GM23338 (cell line): ENCODE results near the gene S100A6. TPM values are rescaled to one million over a fixed set of nuclear protein-coding genes. Genes with fewer than 3 reads are reported as not detected.

Experiments
- ATAC-seq: fragments of 200-7000 bp; cut with Tn5 transposase; 3 replicates; pipeline ENCODE4 v1.9.1; 2020
- DNase-seq: peaks from one replicate; pipeline ENCODE4 v3.0.0-alpha.2; 2015; ENCODE audit warnings: low spot score
- H2AFZ ChIP-seq: fragments of 200-600 bp; sonication (generic); 2 replicates; pipeline ENCODE4 v1.8.0; 2016; ENCODE audit warnings: antibody characterized with exemption, mild to moderate bottlenecking, moderate library complexity
- H3F3A ChIP-seq: fragments of 200-600 bp; sonication (generic); replicated peaks from 2 replicates; pipeline ENCODE4 v1.8.0; 2017; ENCODE audit warnings: antibody characterized with exemption, mixed run types, low read depth
- H3K27ac ChIP-seq: fragments of 200-600 bp; sonication (generic); 2 replicates; pipeline ENCODE4 v1.6.1; 2016; ENCODE audit warnings: low read depth
- H3K27me3 ChIP-seq: fragments of 200-600 bp; sonication (generic); 2 replicates; pipeline ENCODE4 v1.8.0; 2016; ENCODE audit warnings: mild to moderate bottlenecking, mixed run types, moderate library complexity; ENCODE audit not compliant: insufficient read depth
- H3K36me3 ChIP-seq: fragments of 200-600 bp; sonication (generic); 2 replicates; pipeline ENCODE4 v1.8.0; 2016; ENCODE audit warnings: mild to moderate bottlenecking; ENCODE audit not compliant: insufficient read depth
- H3K4me1 ChIP-seq: fragments of 200-600 bp; sonication (generic); 2 replicates; pipeline ENCODE4 v1.8.0; 2016; ENCODE audit warnings: mild to moderate bottlenecking, moderate library complexity; ENCODE audit not compliant: insufficient read depth
- H3K4me2 ChIP-seq: fragments of 200-600 bp; sonication (generic); 2 replicates; pipeline ENCODE4 v1.7.1; 2017; ENCODE audit warnings: mixed run types
- H3K4me3 ChIP-seq: fragments of 200-600 bp; sonication (generic); 2 replicates; pipeline ENCODE4 v1.6.1; 2016; ENCODE audit warnings: mixed run types
- H3K79me2 ChIP-seq: fragments of 200-600 bp; sonication (generic); replicated peaks from 2 replicates; pipeline ENCODE4 v1.8.0; 2017; ENCODE audit warnings: mild to moderate bottlenecking; ENCODE audit not compliant: insufficient read depth
- H3K9me2 ChIP-seq: fragments of 200-600 bp; sonication (generic); 2 replicates; pipeline ENCODE4 v1.8.0; 2017; ENCODE audit not compliant: insufficient read depth
- H4K20me1 ChIP-seq: fragments of 200-600 bp; sonication (generic); replicated peaks from 2 replicates; pipeline ENCODE4 v1.8.0; 2017; ENCODE audit warnings: mild to moderate bottlenecking; ENCODE audit not compliant: insufficient read depth
- H3K27ac Mint-ChIP-seq: 2 replicates; pipeline ENCODE4 v1.8.0; 2020; ENCODE audit warnings: inconsistent platforms, mild to moderate bottlenecking, moderate library complexity, mixed read lengths
- H3K27me3 Mint-ChIP-seq: 3 replicates; pipeline ENCODE4 v1.8.0; 2022; ENCODE audit warnings: low read depth, mild to moderate bottlenecking, moderate library complexity, mixed read lengths, inconsistent platforms; ENCODE audit not compliant: insufficient read depth, poor library complexity
- H3K36me3 Mint-ChIP-seq: 3 replicates; pipeline ENCODE4 v1.8.0; 2021; ENCODE audit warnings: low read depth, mild to moderate bottlenecking, inconsistent platforms, moderate library complexity, mixed read lengths
- H3K4me1 Mint-ChIP-seq: 3 replicates; pipeline ENCODE4 v1.8.0; 2020; ENCODE audit warnings: mild to moderate bottlenecking, inconsistent platforms, mixed read lengths
- H3K4me3 Mint-ChIP-seq: 3 replicates; pipeline ENCODE4 v1.8.0; 2021; ENCODE audit warnings: moderate library complexity, mild to moderate bottlenecking, inconsistent platforms, mixed read lengths
- H3K9me3 Mint-ChIP-seq: 3 replicates; pipeline ENCODE4 v1.8.0; 2020; ENCODE audit warnings: moderate library complexity, mild to moderate bottlenecking, inconsistent platforms, mixed read lengths
- POLR2AphosphoS5 ChIP-seq: IDR thresholded peaks from 2 replicates; pipeline ENCODE4 v1.6.1; 2016; ENCODE audit warnings: antibody characterized with exemption, low read depth
- STAT1 ChIP-seq: IDR thresholded peaks from one replicate; pipeline ENCODE4 v1.6.1; 2016; ENCODE audit warnings: antibody characterized with exemption; ENCODE audit not compliant: unreplicated experiment
- ZNF114 ChIP-seq: fragments of 250-450 bp; sonication (Bioruptor Pico); IDR thresholded peaks from 2 replicates; pipeline ENCODE4 v1.5.0; 2020; ENCODE audit warnings: mild to moderate bottlenecking, moderate library complexity
- polyA plus RNA-seq: library from polyadenylated mRNA; unstranded; fragments of >200 nt; fragmentation: Nextera tagmentation; extraction: Ambion mirVana; gene quantifications from 2 replicates; pipeline ENCODE4 v1.2.1, GENCODE V29; 2016
- total RNA-seq: library from RNA; depleted of rRNA; stranded (reverse); fragments of >200 nt; shearing (Covaris generic); gene quantifications from 2 replicates; pipeline ENCODE4 v1.2.3, GENCODE V29; 2014
- TF ChIP-seq, protein P1 (sequence below): IDR thresholded peaks from 2 replicates; pipeline ENCODE4 v1.6.1; 2016; ENCODE audit warnings: antibody characterized with exemption
- TF ChIP-seq, protein P2 (sequence below), 2 experiments: fragments of 200-600 bp in 1 of 2; sonication (generic) in 1 of 2; conservative IDR thresholded peaks; 2 replicates each; pipeline versions ENCODE4 v1.5.1 to v1.6.1; 2016 to 2017; ENCODE audit warnings: antibody characterized with exemption in 2 of 2, low read depth in 2 of 2, mild to moderate bottlenecking in 2 of 2, moderate library complexity in 1 of 2
- TF ChIP-seq, protein P3 (sequence below): fragments of 250-450 bp; sonication (Bioruptor Pico); IDR thresholded peaks from 2 replicates; pipeline ENCODE4 v1.5.0; 2020; ENCODE audit warnings: mild to moderate bottlenecking, moderate library complexity

The S100A6 gene
- total and polyA plus RNA-seq, 2 experiments from 2014 or later: 7.3 to 77.5 TPM

DNA sequence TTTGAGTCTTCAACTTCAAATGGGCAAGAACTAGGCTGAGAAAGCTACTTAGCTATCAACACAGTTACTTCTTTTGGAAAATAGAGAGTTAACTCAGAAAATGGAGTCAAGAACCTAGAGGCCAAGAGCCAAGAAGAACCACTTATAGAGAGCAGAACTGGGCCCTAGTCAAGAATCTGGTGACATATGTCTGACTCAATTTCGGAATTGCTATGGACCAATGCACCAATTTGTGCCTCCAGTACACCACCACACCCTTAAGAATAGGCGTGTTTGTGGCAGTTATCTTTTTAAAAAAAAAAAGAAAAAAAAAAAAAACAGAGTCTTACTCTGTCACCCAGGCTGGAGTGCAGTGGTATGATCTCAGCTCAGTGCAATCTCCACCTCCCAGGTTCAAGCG lies 22.1 kb upstream of the S100A6 start:
- Mint-ChIP-seq H3K27ac (no peak overlapping the region), H3K4me3 (no peak overlapping the region), H3K4me1 (peaks cover 5% of the 10 kb centered on the region; the same call in 2 of the 3 replicates), H3K9me3 (no peaks in the 10 kb centered on the region), H3K36me3 (no peaks in the 10 kb centered on the region), H3K27me3 (peaks cover 6% of the 10 kb centered on the region)
- no peak for ATAC-seq
- Histone ChIP-seq H3F3A (no peaks in the 10 kb centered on the region), H3K4me1 (no peaks in the 10 kb centered on the region), H3K4me2 (no peak overlapping the region), H3K27me3 (no peaks in the 10 kb centered on the region), H3K79me2 (no peaks in the 10 kb centered on the region), H3K9me2 (no peaks in the 10 kb centered on the region), H4K20me1 (no peaks in the 10 kb centered on the region), H3K4me3 (no peak overlapping the region), H3K36me3 (no peaks in the 10 kb centered on the region), H3K27ac (no peak overlapping the region), H2AFZ (peak overlapping the region; percentile 12; the same call in 1 of the 2 replicates)
- no peak for DNase-seq
- TF ChIP-seq, protein P1, sequence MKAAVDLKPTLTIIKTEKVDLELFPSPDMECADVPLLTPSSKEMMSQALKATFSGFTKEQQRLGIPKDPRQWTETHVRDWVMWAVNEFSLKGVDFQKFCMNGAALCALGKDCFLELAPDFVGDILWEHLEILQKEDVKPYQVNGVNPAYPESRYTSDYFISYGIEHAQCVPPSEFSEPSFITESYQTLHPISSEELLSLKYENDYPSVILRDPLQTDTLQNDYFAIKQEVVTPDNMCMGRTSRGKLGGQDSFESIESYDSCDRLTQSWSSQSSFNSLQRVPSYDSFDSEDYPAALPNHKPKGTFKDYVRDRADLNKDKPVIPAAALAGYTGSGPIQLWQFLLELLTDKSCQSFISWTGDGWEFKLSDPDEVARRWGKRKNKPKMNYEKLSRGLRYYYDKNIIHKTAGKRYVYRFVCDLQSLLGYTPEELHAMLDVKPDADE: no peak
- TF ChIP-seq, protein P2, sequence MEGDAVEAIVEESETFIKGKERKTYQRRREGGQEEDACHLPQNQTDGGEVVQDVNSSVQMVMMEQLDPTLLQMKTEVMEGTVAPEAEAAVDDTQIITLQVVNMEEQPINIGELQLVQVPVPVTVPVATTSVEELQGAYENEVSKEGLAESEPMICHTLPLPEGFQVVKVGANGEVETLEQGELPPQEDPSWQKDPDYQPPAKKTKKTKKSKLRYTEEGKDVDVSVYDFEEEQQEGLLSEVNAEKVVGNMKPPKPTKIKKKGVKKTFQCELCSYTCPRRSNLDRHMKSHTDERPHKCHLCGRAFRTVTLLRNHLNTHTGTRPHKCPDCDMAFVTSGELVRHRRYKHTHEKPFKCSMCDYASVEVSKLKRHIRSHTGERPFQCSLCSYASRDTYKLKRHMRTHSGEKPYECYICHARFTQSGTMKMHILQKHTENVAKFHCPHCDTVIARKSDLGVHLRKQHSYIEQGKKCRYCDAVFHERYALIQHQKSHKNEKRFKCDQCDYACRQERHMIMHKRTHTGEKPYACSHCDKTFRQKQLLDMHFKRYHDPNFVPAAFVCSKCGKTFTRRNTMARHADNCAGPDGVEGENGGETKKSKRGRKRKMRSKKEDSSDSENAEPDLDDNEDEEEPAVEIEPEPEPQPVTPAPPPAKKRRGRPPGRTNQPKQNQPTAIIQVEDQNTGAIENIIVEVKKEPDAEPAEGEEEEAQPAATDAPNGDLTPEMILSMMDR (conservative IDR thresholded peaks at IDR 0.05; ENCODE audit: low read depth in 2 of 2): no peak
- TF ChIP-seq, protein P3, sequence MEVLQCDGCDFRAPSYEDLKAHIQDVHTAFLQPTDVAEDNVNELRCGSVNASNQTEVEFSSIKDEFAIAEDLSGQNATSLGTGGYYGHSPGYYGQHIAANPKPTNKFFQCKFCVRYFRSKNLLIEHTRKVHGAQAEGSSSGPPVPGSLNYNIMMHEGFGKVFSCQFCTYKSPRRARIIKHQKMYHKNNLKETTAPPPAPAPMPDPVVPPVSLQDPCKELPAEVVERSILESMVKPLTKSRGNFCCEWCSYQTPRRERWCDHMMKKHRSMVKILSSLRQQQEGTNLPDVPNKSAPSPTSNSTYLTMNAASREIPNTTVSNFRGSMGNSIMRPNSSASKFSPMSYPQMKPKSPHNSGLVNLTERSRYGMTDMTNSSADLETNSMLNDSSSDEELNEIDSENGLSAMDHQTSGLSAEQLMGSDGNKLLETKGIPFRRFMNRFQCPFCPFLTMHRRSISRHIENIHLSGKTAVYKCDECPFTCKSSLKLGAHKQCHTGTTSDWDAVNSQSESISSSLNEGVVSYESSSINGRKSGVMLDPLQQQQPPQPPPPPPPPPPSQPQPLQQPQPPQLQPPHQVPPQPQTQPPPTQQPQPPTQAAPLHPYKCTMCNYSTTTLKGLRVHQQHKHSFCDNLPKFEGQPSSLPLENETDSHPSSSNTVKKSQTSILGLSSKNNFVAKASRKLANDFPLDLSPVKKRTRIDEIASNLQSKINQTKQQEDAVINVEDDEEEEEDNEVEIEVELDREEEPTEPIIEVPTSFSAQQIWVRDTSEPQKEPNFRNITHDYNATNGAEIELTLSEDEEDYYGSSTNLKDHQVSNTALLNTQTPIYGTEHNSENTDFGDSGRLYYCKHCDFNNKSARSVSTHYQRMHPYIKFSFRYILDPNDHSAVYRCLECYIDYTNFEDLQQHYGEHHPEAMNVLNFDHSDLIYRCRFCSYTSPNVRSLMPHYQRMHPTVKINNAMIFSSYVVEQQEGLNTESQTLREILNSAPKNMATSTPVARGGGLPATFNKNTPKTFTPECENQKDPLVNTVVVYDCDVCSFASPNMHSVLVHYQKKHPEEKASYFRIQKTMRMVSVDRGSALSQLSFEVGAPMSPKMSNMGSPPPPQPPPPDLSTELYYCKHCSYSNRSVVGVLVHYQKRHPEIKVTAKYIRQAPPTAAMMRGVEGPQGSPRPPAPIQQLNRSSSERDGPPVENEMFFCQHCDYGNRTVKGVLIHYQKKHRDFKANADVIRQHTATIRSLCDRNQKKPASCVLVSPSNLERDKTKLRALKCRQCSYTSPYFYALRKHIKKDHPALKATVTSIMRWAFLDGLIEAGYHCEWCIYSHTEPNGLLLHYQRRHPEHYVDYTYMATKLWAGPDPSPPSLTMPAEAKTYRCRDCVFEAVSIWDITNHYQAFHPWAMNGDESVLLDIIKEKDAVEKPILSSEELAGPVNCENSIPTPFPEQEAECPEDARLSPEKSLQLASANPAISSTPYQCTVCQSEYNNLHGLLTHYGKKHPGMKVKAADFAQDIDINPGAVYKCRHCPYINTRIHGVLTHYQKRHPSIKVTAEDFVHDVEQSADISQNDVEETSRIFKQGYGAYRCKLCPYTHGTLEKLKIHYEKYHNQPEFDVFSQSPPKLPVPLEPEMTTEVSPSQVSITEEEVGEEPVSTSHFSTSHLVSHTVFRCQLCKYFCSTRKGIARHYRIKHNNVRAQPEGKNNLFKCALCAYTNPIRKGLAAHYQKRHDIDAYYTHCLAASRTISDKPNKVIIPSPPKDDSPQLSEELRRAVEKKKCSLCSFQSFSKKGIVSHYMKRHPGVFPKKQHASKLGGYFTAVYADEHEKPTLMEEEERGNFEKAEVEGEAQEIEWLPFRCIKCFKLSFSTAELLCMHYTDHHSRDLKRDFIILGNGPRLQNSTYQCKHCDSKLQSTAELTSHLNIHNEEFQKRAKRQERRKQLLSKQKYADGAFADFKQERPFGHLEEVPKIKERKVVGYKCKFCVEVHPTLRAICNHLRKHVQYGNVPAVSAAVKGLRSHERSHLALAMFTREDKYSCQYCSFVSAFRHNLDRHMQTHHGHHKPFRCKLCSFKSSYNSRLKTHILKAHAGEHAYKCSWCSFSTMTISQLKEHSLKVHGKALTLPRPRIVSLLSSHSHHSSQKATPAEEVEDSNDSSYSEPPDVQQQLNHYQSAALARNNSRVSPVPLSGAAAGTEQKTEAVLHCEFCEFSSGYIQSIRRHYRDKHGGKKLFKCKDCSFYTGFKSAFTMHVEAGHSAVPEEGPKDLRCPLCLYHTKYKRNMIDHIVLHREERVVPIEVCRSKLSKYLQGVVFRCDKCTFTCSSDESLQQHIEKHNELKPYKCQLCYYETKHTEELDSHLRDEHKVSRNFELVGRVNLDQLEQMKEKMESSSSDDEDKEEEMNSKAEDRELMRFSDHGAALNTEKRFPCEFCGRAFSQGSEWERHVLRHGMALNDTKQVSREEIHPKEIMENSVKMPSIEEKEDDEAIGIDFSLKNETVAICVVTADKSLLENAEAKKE (CRISPR knock-in tag): no peak
- no peak for TF ChIP-seq ZNF114 (CRISPR knock-in tag)
- TF ChIP-seq STAT1: no peak
- no peak for TF ChIP-seq POLR2AphosphoS5
